GM10266 (cell line): ENCODE measurements around the gene UVSSA.

Experiments used
- DNase-seq: peaks from one replicate; pipeline ENCODE4 v3.0.0; 2012; ENCODE audit errors: extremely low spot score
- TF ChIP-seq, protein P1 (sequence below): IDR thresholded peaks from 2 replicates; pipeline ENCODE4 v1.5.1; 2012; ENCODE audit warnings: mild to moderate bottlenecking, low read depth; ENCODE audit not compliant: control insufficient read depth, insufficient read depth; ENCODE audit errors: missing control alignments

UVSSA gene

DNA sequence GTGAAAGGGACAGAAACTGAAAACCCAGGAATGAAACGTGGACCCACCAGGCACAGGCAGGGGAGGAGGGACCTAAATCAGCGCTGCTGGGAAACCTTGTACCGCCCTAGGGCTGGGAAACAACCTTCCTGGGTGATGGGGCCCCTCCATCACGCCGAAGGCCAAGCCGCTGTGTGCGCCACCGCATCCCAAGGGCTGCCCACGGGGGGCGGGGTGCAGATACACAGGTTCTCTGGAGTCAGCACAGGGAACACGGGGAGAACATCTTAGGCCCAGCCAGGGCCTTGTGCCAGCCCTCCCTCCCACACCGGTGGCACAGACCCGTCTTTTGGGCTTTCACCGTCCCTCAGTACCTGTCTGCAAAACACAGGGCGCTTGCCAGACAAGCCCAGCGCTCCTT, 13.0 kb downstream of the UVSSA start:
- TF ChIP-seq, protein P1, sequence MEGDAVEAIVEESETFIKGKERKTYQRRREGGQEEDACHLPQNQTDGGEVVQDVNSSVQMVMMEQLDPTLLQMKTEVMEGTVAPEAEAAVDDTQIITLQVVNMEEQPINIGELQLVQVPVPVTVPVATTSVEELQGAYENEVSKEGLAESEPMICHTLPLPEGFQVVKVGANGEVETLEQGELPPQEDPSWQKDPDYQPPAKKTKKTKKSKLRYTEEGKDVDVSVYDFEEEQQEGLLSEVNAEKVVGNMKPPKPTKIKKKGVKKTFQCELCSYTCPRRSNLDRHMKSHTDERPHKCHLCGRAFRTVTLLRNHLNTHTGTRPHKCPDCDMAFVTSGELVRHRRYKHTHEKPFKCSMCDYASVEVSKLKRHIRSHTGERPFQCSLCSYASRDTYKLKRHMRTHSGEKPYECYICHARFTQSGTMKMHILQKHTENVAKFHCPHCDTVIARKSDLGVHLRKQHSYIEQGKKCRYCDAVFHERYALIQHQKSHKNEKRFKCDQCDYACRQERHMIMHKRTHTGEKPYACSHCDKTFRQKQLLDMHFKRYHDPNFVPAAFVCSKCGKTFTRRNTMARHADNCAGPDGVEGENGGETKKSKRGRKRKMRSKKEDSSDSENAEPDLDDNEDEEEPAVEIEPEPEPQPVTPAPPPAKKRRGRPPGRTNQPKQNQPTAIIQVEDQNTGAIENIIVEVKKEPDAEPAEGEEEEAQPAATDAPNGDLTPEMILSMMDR: no peak
- no peak for DNase-seq

DNA sequence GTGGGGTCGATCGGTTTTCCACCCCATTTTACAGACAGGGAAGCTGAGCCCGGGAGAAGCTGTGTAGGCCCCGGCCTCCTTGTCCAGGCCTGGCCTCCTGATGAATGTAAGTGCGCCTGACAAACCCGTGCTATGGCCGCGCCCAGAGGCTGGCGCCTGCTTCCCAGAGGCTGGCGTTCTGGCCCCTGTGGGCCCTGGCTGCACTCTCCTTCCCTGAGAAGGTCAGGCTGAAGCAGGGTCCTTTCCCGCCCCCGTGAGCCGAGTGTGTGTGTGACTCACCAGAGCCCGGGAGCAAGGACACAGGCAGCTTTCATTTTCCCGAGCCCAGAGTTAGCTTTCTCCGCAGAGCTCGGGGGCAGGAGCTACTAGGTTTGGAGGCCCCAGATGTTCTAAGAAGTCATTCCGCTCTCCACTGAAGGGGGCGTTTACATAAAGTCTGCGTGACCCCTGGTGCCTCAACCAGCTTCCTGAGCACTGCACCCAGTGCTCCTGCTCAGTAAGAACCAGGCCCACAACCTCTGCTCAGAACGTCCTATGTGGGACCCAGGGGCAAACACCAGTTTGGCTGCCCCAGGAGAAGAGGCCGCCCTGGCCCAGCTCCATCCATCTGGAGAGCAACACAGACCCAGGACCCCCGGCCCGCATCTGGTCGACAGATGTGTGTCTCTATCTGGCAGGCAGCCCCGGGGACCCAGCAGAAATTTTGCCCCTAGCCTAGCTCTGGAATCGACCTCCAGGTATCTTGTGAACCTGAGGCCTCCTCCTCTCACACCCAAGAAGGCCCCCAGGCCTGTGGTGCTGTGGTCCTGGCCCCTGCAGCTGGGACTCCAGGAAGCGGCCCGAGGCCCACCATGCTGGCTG, 13.6 kb downstream of the UVSSA start:
- no peak for DNase-seq
- TF ChIP-seq, protein P1: no peak

DNA sequence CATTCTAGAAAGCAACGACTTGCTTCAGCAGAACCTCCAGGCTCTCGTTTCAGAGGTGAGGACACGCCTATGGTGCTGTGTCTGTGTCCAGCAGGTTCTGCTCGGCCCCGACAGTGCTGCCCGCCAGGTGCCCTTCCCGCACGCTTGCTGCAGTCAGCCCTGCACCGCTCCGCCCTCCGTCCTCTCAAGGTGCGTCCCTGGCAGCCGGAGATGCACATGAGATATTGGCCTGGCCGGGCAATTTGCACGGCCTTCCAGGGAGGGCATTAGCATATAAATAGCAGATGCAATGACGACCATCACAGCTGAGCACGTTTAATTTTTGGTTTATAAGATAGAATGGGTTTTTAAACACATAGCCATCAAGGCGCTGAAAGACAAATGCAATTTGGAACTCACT, 14.4 kb downstream of the UVSSA start:
- DNase-seq: no peak
- TF ChIP-seq, protein P1: no peak

DNA sequence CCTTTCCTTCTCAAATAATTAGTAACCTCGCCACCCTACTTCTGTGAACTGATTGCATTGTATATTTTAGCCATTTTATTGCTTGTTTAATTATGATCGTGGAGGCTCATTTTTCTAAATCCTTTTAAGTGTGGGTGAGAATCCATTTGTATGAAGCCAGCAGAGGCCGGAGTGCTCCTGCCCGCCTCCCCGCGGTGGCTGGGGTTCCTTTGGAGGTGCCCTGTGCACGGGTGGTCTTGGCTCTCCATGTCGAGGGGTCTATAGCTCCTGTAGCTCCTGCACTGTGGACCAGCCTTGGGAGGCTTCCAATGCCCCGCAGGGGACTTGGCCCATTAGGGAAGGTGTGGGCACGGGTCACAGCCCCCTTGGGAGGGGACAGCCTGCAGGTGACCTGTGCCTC, 15.0 kb downstream of the UVSSA start:
- no peak for DNase-seq
- TF ChIP-seq, protein P1: no peak

DNA sequence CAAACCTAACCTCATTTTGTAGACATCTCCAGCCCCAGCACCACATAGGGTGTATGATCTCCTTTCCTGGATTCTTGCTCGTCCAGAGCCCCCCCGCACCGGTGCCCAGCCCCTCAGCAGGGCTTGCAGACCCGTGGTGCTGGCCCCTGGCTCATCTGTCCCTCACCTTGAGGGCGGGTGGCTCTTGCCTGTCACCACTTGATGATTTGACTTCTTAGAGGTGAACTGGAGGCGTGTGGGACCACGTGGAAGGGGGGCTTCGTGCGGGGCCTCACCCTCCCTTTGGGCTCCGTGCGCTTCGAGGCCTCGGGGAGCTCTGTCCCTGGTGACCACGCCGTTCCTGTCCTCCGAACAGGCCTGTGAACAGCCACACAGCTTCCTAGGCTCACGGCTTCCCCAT, 15.5 kb downstream of the UVSSA start:
- TF ChIP-seq, protein P1: no peak
- no peak for DNase-seq

DNA sequence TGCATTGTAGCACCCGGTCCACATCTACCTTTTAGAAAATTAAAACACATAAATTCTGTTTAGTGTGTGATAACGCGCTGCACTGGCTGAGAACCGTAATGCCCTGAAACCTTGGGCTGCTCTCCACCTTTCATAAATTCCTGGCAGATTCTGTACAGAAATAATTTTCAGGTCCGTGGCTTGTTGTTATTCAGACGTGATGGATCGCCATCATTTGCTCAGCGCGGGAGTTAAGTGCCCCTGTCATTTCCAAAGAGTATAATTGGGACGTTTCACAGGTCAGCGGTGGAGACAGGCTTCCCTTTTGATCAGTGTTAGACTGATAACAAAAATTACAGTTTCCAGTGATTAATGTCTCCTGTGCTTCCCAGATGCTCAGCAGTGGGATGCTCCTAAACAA, 16.5 kb downstream of the UVSSA start:
- DNase-seq: no peak
- TF ChIP-seq, protein P1: no peak

DNA sequence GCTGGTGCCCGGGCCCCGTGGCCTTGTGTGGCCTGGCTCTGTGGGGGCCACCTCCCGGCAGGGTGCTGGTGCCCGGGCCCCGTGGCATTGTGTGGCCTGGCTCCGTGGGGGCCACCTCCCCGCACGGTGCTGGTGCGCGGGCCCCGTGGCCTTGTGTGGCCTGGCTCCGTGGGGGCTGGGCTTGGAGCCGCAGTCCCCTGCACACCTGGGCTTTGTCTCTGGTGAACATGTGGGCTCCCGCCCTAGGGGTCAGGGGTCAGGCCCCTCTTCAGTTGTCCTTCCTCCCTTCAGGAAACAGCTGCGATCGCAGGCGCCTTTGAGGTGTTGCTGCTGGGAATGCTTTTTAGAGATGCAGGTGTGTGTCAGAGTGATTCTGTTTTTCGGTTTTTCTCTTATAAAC, 17.2 kb downstream of the UVSSA start:
- no peak for DNase-seq
- TF ChIP-seq, protein P1: no peak
